ENCODE data around the gene KBTBD6.

KBTBD6 gene

GRCh38 chr13:41148419-41149283 lies 16.0 kb upstream of the KBTBD6 start (continued):
- no peak for TF ChIP-seq ZNF792 (tag by site-specific recombination; IDR thresholded peaks at IDR 0.05)
- TF ChIP-seq SETDB1 (IDR thresholded peaks at IDR 0.05; ENCODE audit: insufficient read length, low read length) = peak; percentile 100
- TF ChIP-seq, protein P1, sequence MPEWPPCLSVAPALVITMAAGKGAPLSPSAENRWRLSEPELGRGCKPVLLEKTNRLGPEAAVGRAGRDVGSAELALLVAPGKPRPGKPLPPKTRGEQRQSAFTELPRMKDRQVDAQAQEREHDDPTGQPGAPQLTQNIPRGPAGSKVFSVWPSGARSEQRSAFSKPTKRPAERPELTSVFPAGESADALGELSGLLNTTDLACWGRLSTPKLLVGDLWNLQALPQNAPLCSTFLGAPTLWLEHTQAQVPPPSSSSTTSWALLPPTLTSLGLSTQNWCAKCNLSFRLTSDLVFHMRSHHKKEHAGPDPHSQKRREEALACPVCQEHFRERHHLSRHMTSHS (tag by site-specific recombination; IDR thresholded peaks at IDR 0.05) = no peak
- TF ChIP-seq KLF9 (tag by site-specific recombination; IDR thresholded peaks at IDR 0.05; ENCODE audit: low read depth) = no peak
- no peak for TF ChIP-seq SP2 (tag by site-specific recombination; IDR thresholded peaks at IDR 0.05)
- no peak for TF ChIP-seq HIC1 (tag by site-specific recombination; IDR thresholded peaks at IDR 0.05)
- TF ChIP-seq ZBTB7A (tag by site-specific recombination; IDR thresholded peaks at IDR 0.05; ENCODE audit: low read depth) = no peak
- TF ChIP-seq SP3 (tag by site-specific recombination; IDR thresholded peaks at IDR 0.05) = no peak
- TF ChIP-seq ZNF155 (tag by site-specific recombination; IDR thresholded peaks at IDR 0.05) = no peak
- TF ChIP-seq KLF8 (tag by site-specific recombination; IDR thresholded peaks at IDR 0.05) = no peak
- TF ChIP-seq ZNF830 (tag by site-specific recombination; IDR thresholded peaks at IDR 0.05; ENCODE audit: low read depth) = no peak
- TF ChIP-seq GLIS2 (tag by site-specific recombination; IDR thresholded peaks at IDR 0.05) = no peak
- TF ChIP-seq ZBTB8A (tag by site-specific recombination; IDR thresholded peaks at IDR 0.05) = no peak
- TF ChIP-seq, protein P2, sequence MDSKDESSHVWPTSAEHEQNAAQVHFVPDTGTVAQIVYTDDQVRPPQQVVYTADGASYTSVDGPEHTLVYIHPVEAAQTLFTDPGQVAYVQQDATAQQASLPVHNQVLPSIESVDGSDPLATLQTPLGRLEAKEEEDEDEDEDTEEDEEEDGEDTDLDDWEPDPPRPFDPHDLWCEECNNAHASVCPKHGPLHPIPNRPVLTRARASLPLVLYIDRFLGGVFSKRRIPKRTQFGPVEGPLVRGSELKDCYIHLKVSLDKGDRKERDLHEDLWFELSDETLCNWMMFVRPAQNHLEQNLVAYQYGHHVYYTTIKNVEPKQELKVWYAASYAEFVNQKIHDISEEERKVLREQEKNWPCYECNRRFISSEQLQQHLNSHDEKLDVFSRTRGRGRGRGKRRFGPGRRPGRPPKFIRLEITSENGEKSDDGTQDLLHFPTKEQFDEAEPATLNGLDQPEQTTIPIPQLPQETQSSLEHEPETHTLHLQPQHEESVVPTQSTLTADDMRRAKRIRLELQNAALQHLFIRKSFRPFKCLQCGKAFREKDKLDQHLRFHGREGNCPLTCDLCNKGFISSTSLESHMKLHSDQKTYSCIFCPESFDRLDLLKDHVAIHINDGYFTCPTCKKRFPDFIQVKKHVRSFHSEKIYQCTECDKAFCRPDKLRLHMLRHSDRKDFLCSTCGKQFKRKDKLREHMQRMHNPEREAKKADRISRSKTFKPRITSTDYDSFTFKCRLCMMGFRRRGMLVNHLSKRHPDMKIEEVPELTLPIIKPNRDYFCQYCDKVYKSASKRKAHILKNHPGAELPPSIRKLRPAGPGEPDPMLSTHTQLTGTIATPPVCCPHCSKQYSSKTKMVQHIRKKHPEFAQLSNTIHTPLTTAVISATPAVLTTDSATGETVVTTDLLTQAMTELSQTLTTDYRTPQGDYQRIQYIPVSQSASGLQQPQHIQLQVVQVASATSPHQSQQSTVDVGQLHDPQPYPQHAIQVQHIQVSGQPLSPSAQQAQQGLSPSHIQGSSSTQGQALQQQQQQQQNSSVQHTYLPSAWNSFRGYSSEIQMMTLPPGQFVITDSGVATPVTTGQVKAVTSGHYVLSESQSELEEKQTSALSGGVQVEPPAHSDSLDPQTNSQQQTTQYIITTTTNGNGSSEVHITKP (tag by site-specific recombination; IDR thresholded peaks at IDR 0.05) = no peak
- no peak for TF ChIP-seq ZNF174 (tag by site-specific recombination; IDR thresholded peaks at IDR 0.05)
- no peak for TF ChIP-seq ZNF292 (tag by site-specific recombination; IDR thresholded peaks at IDR 0.05; ENCODE audit: borderline replicate concordance, low read depth)
- TF ChIP-seq BCL6B (tag by site-specific recombination; IDR thresholded peaks at IDR 0.05) = peak; percentile 33; the same call in 1 of the 2 replicates
- TF ChIP-seq ZNF366 (tag by site-specific recombination; conservative IDR thresholded peaks at IDR 0.05) = no peak
- TF ChIP-seq ZNF274 (IDR thresholded peaks at IDR 0.05; ENCODE audit: low read length) = no peak
- TF ChIP-seq ZNF274 (tag by site-specific recombination; IDR thresholded peaks at IDR 0.05; ENCODE audit: borderline replicate concordance) = no peak
- peak; percentile 81 for TF ChIP-seq ZNF350 (tag by site-specific recombination; IDR thresholded peaks at IDR 0.05)
- TF ChIP-seq SP7 (tag by site-specific recombination; IDR thresholded peaks at IDR 0.05) = peak; percentile 48; the same call in 1 of the 2 replicates
- TF ChIP-seq ZXDB (tag by site-specific recombination; IDR thresholded peaks at IDR 0.05) = no peak
- TF ChIP-seq, protein P3, sequence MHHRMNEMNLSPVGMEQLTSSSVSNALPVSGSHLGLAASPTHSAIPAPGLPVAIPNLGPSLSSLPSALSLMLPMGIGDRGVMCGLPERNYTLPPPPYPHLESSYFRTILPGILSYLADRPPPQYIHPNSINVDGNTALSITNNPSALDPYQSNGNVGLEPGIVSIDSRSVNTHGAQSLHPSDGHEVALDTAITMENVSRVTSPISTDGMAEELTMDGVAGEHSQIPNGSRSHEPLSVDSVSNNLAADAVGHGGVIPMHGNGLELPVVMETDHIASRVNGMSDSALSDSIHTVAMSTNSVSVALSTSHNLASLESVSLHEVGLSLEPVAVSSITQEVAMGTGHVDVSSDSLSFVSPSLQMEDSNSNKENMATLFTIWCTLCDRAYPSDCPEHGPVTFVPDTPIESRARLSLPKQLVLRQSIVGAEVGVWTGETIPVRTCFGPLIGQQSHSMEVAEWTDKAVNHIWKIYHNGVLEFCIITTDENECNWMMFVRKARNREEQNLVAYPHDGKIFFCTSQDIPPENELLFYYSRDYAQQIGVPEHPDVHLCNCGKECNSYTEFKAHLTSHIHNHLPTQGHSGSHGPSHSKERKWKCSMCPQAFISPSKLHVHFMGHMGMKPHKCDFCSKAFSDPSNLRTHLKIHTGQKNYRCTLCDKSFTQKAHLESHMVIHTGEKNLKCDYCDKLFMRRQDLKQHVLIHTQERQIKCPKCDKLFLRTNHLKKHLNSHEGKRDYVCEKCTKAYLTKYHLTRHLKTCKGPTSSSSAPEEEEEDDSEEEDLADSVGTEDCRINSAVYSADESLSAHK (tag by site-specific recombination; IDR thresholded peaks at IDR 0.05) = no peak
- TF ChIP-seq, protein P4, sequence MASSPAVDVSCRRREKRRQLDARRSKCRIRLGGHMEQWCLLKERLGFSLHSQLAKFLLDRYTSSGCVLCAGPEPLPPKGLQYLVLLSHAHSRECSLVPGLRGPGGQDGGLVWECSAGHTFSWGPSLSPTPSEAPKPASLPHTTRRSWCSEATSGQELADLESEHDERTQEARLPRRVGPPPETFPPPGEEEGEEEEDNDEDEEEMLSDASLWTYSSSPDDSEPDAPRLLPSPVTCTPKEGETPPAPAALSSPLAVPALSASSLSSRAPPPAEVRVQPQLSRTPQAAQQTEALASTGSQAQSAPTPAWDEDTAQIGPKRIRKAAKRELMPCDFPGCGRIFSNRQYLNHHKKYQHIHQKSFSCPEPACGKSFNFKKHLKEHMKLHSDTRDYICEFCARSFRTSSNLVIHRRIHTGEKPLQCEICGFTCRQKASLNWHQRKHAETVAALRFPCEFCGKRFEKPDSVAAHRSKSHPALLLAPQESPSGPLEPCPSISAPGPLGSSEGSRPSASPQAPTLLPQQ (tag by site-specific recombination; IDR thresholded peaks at IDR 0.05) = no peak
- TF ChIP-seq KLF16 (tag by site-specific recombination; IDR thresholded peaks at IDR 0.05) = peak; percentile 54; the same call in 1 of the 2 replicates
- TF ChIP-seq ZNF433 (tag by site-specific recombination; IDR thresholded peaks at IDR 0.05; ENCODE audit: low read depth) = no peak
- TF ChIP-seq SCRT1 (tag by site-specific recombination; IDR thresholded peaks at IDR 0.05; ENCODE audit: borderline replicate concordance) = no peak
